PC-3 (cell line): ENCODE data around the gene CDKL5. TPM values are rescaled to one million over a fixed set of nuclear protein-coding genes. Genes with fewer than 3 reads are reported as not detected.

ENCODE experiments used
- ATAC-seq: fragments of 200-7000 bp; cut with Tn5 transposase; 2 replicates; pipeline ENCODE4 v1.9.1; 2020; ENCODE audit warnings: mild to moderate bottlenecking, moderate library complexity
- BruUV-seq: library from RNA; stranded (reverse); fragments of 400-500 nt; replicated peaks from 2 replicates; lab custom pipeline; 2021; lab: Mats Ljungman, UMichigan
- CTCF ChIA-PET: fragments of 300-600 bp; sonication (Branson Sonifier 250); formaldehyde crosslinking; loops from one replicate; lab custom pipeline; 2022; ENCODE audit warnings: antibody characterized with exemption; lab: Charles Lee
- POLR2A ChIA-PET: fragments of 300-600 bp; sonication (Branson Sonifier 250); formaldehyde crosslinking; loops from one replicate; lab custom pipeline; 2022; ENCODE audit warnings: antibody characterized with exemption; ENCODE audit not compliant: unreplicated experiment; lab: Charles Lee
- DNase-seq: peaks from one replicate; pipeline ENCODE4 v3.0.0-alpha.2; 2015
- H2AFZ ChIP-seq: fragments of 300-600 bp; sonication (generic); 2 replicates; pipeline ENCODE4 v1.6.0; 2016; ENCODE audit warnings: antibody characterized with exemption, low read length
- H3F3A ChIP-seq: fragments of 300-600 bp; sonication (generic); one replicate; pipeline ENCODE4 v1.6.0; 2017; ENCODE audit warnings: antibody characterized with exemption, low read length, control low read depth, mild to moderate bottlenecking; ENCODE audit not compliant: unreplicated experiment
- H3K27ac ChIP-seq: fragments of 300-600 bp; sonication (generic); 2 replicates; pipeline ENCODE4 v1.5.1; 2016; ENCODE audit warnings: mild to moderate bottlenecking, low read length
- H3K27me3 ChIP-seq: fragments of 300-600 bp; sonication (generic); 2 replicates; pipeline ENCODE4 v1.6.1; 2016; ENCODE audit warnings: low read length, mixed read lengths
- H3K36me3 ChIP-seq: fragments of 300-600 bp; sonication (generic); 2 replicates; pipeline ENCODE4 v1.6.1; 2016; ENCODE audit warnings: low read depth, mixed run types, low read length, mixed read lengths
- H3K4me1 ChIP-seq: fragments of 300-600 bp; sonication (generic); 2 replicates; pipeline ENCODE4 v1.5.1; 2016; ENCODE audit warnings: low read length; ENCODE audit not compliant: insufficient read depth
- H3K4me2 ChIP-seq: fragments of 300-600 bp; sonication (generic); 2 replicates; pipeline ENCODE4 v1.6.0; 2016; ENCODE audit warnings: low read length
- H3K4me3 ChIP-seq: fragments of 300-600 bp; sonication (generic); 2 replicates; pipeline ENCODE4 v1.5.1; 2016; ENCODE audit warnings: mild to moderate bottlenecking, low read length, mixed read lengths
- H3K79me2 ChIP-seq: fragments of 300-600 bp; sonication (generic); 2 replicates; pipeline ENCODE4 v1.6.1; 2017; ENCODE audit warnings: low read length, mixed read lengths
- H3K9ac ChIP-seq: fragments of 300-600 bp; sonication (generic); 2 replicates; pipeline ENCODE4 v1.6.0; 2016; ENCODE audit warnings: mild to moderate bottlenecking, low read length
- H3K9me2 ChIP-seq: fragments of 300-600 bp; sonication (generic); replicated peaks from 2 replicates; pipeline ENCODE4 v1.6.1; 2016; ENCODE audit warnings: mixed run types, low read length, mixed read lengths
- H3K9me3 ChIP-seq: fragments of 300-600 bp; sonication (generic); 2 replicates; pipeline ENCODE4 v1.6.1; 2016; ENCODE audit warnings: low read length, mixed read lengths
- H4K20me1 ChIP-seq: fragments of 300-600 bp; sonication (generic); 2 replicates; pipeline ENCODE4 v1.6.1; 2016; ENCODE audit warnings: low read length, mixed read lengths
- EZH2 ChIP-seq: fragments of 300-600 bp; sonication (generic); IDR thresholded peaks from one replicate; pipeline ENCODE4 v1.6.1; 2017; ENCODE audit warnings: antibody characterized with exemption, mild to moderate bottlenecking, low read length; ENCODE audit not compliant: unreplicated experiment
- EZH2phosphoT487 ChIP-seq: fragments of 300-600 bp; sonication (generic); IDR thresholded peaks from 2 replicates; pipeline ENCODE4 v1.6.1; 2018; ENCODE audit warnings: mild to moderate bottlenecking, antibody characterized with exemption, low read length, borderline replicate concordance
- intact Hi-C: fragments of 100-400 bp; cut with micrococcal nuclease; formaldehyde crosslinking; loops from 2 replicates; pipeline ENCODE4 v1.9.0; 2023
- total RNA-seq: library from RNA; depleted of rRNA; stranded (reverse); fragments of >200 nt; gene quantifications from 2 replicates; pipeline ENCODE4 v1.2.3, GENCODE V29; 2014
- TF ChIP-seq, protein P1 (sequence below): fragments of 300-600 bp; sonication (generic); conservative IDR thresholded peaks from 2 replicates; pipeline ENCODE4 v1.5.1; 2017; ENCODE audit warnings: antibody characterized with exemption, low read depth, mild to moderate bottlenecking, low read length

CDKL5 gene
- total RNA-seq, 1 experiment from 2014 or later: 2.9 TPM

- no peaks in the 10 kb centered on the region for H3K4me1 ChIP-seq
- POLR2A ChIA-PET: no interaction called here
Measured at GRCh38 chrX:18465051-18465450, 39.6 kb downstream of the CDKL5 start.

DNA sequence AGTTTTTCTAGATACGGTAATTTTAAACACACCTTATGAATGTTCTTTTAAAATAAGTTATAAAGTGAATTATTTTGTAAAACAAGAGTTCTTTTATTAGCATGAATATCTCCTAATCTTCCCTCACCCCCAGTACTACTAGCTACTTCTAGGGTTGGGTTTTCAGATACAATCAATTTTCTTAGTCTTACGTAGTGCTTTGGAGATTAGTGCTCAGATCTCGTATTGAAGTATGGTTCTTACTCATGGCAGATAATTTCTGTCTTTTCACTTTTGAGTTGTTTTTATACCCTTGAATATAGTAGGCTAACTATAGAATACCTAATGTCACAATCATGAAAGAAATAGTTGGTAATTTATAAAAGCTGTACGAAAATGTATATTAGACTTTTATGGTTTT is 43.2 kb downstream of the CDKL5 start:
- no peak overlapping the region for H3K27ac ChIP-seq
- no TSS peak for BruUV-seq
- DNase-seq (no peak), ATAC-seq (no peak)
- no peaks in the 10 kb centered on the region for H3K9me3 ChIP-seq
- TF ChIP-seq, protein P1, sequence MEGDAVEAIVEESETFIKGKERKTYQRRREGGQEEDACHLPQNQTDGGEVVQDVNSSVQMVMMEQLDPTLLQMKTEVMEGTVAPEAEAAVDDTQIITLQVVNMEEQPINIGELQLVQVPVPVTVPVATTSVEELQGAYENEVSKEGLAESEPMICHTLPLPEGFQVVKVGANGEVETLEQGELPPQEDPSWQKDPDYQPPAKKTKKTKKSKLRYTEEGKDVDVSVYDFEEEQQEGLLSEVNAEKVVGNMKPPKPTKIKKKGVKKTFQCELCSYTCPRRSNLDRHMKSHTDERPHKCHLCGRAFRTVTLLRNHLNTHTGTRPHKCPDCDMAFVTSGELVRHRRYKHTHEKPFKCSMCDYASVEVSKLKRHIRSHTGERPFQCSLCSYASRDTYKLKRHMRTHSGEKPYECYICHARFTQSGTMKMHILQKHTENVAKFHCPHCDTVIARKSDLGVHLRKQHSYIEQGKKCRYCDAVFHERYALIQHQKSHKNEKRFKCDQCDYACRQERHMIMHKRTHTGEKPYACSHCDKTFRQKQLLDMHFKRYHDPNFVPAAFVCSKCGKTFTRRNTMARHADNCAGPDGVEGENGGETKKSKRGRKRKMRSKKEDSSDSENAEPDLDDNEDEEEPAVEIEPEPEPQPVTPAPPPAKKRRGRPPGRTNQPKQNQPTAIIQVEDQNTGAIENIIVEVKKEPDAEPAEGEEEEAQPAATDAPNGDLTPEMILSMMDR: no peak
- no peak for TF ChIP-seq EZH2
- no peak for TF ChIP-seq EZH2phosphoT487
- no peaks in the 10 kb centered on the region for H3K36me3 ChIP-seq
- H3K4me3 ChIP-seq: no peak overlapping the region
- intact Hi-C loops: no loop called here
- no peaks in the 10 kb centered on the region for H4K20me1 ChIP-seq
- ChIA-PET POLR2A (no interaction called here), CTCF (no interaction called here)
- no peak overlapping the region for H2AFZ ChIP-seq
- no peaks in the 10 kb centered on the region for H3K79me2 ChIP-seq
- H3F3A ChIP-seq: no peaks in the 10 kb centered on the region
- no peak overlapping the region for H3K4me2 ChIP-seq
- H3K9me2 ChIP-seq: no peaks in the 10 kb centered on the region
- H3K27me3 ChIP-seq: no peaks in the 10 kb centered on the region
- H3K4me1 ChIP-seq: no peaks in the 10 kb centered on the region
- no peak overlapping the region for H3K9ac ChIP-seq

More at GRCh38 chrX:18465051-18465450, 39.6 kb downstream of the CDKL5 start:
- DNase-seq: peak; percentile 6
- no TSS peak for BruUV-seq
- H3K4me2 ChIP-seq: no peak overlapping the region
- H3K9ac ChIP-seq: no peak overlapping the region
- H3K9me2 ChIP-seq: no peaks in the 10 kb centered on the region
- H3K27me3 ChIP-seq: no peaks in the 10 kb centered on the region
- no peaks in the 10 kb centered on the region for H3K9me3 ChIP-seq
- no peak overlapping the region for H3K4me3 ChIP-seq
- TF ChIP-seq, protein P1: no peak
- TF ChIP-seq EZH2 (no peak), EZH2phosphoT487 (no peak)
- no peaks in the 10 kb centered on the region for H3K36me3 ChIP-seq
- no peak overlapping the region for H2AFZ ChIP-seq
- intact Hi-C loops: no loop called here
- H3F3A ChIP-seq: no peaks in the 10 kb centered on the region
- CTCF ChIA-PET: interaction anchor here (0.5 kb wide), 1 partner anchor 55 kb away, joined by 3 read pairs; no protein-coding TSS in a partner anchor
- H3K27ac ChIP-seq: no peak overlapping the region
- H3K79me2 ChIP-seq: no peaks in the 10 kb centered on the region
- ATAC-seq: peak; percentile 58
- H4K20me1 ChIP-seq: no peaks in the 10 kb centered on the region

GRCh38 chrX:18471296-18471695 is 45.9 kb downstream of the CDKL5 start:
- no peak for DNase-seq

More at GRCh38 chrX:18471296-18471695, 45.9 kb downstream of the CDKL5 start:
- no TSS peak for BruUV-seq
- H3K9me2 ChIP-seq: no peaks in the 10 kb centered on the region
- H3K4me1 ChIP-seq: no peaks in the 10 kb centered on the region
- no peak for TF ChIP-seq EZH2phosphoT487
- no peak for TF ChIP-seq EZH2
- TF ChIP-seq, protein P1: no peak
- H3K36me3 ChIP-seq: no peaks in the 10 kb centered on the region
- H3K9me3 ChIP-seq: no peaks in the 10 kb centered on the region
- H3K4me3 ChIP-seq: no peak overlapping the region
- H3K79me2 ChIP-seq: no peaks in the 10 kb centered on the region
- intact Hi-C loops: no loop called here
- H3F3A ChIP-seq: no peaks in the 10 kb centered on the region
- H3K4me2 ChIP-seq: no peak overlapping the region
- no peak overlapping the region for H3K27ac ChIP-seq
- no peak overlapping the region for H3K9ac ChIP-seq
- CTCF ChIA-PET: no interaction called here
- H4K20me1 ChIP-seq: no peaks in the 10 kb centered on the region
- H3K27me3 ChIP-seq: no peaks in the 10 kb centered on the region
- no peak overlapping the region for H2AFZ ChIP-seq
- ATAC-seq: no peak
- POLR2A ChIA-PET: no interaction called here
